Spleen (tissue), 11 donors: ENCODE data around the gene ALG14. TPM values are rescaled to one million over a fixed set of nuclear protein-coding genes. Genes with fewer than 3 reads are reported as not detected.
"Not testable (repeated sequence)": the region's sequence is repeated elsewhere in the genome, so short reads cannot be mapped to it uniquely, and the experiment has no call there.

Experiments
- DNase-seq: peaks from one replicate; pipeline ENCODE4 v3.0.0-alpha.2; 2020
- H3K27ac ChIP-seq, 8 donors: fragments of 200-600 bp; sonication (generic) in 7 of 8; 1 replicate in 4 of 8; 2 replicates in 4 of 8; pipeline versions ENCODE4 v1.5.0 to v1.8.0; 2016 to 2021; ENCODE audit warnings: inconsistent platforms in 4 of 8, mild to moderate bottlenecking in 4 of 8, moderate library complexity in 1 of 8
- H3K27me3 ChIP-seq, 7 donors: fragments of 200-600 bp; sonication (generic) in 6 of 7; replicated peaks in 1 of 7; 1 replicate in 4 of 7; 2 replicates in 3 of 7; pipeline versions ENCODE4 v1.5.0 to v1.8.0; 2016 to 2021; ENCODE audit warnings: inconsistent platforms in 3 of 7, mild to moderate bottlenecking in 1 of 7
- H3K36me3 ChIP-seq, 6 donors: fragments of 200-600 bp; sonication (generic) in 5 of 6; 1 replicate in 4 of 6; 2 replicates in 2 of 6; pipeline versions ENCODE4 v1.5.0 to v1.8.0; 2016 to 2021; ENCODE audit warnings: inconsistent platforms in 2 of 6
- H3K4me1 ChIP-seq, 6 donors: fragments of 200-600 bp; sonication (generic) in 5 of 6; 1 replicate in 3 of 6; 2 replicates in 3 of 6; pipeline versions ENCODE4 v1.5.0 to v1.8.0; 2016 to 2021; ENCODE audit warnings: inconsistent platforms in 3 of 6
- H3K4me3 ChIP-seq, 8 donors: fragments of 200-600 bp; sonication (generic) in 7 of 8; 1 replicate in 4 of 8; 2 replicates in 4 of 8; pipeline versions ENCODE4 v1.5.0 to v1.8.0; 2016 to 2021; ENCODE audit warnings: inconsistent platforms in 4 of 8, mild to moderate bottlenecking in 4 of 8, moderate library complexity in 2 of 8
- H3K9me3 ChIP-seq, 8 donors: fragments of 200-600 bp; sonication (generic) in 7 of 8; 1 replicate in 4 of 8; 2 replicates in 4 of 8; pipeline versions ENCODE4 v1.5.0 to v1.8.0; 2016 to 2021; ENCODE audit warnings: inconsistent platforms in 4 of 8
- CTCF ChIP-seq, 11 experiments: fragments of 200-600 bp in 7 of 11; fragments of 450-650 bp in 4 of 11; sonication (generic) in 4 of 11; IDR thresholded peaks in 8 of 11; conservative IDR thresholded peaks in 3 of 11; 1 replicate in 7 of 11; 2 replicates in 4 of 11; pipeline versions ENCODE4 v1.4.0 to v1.8.0; 2016 to 2021; ENCODE audit warnings: antibody characterized with exemption in 11 of 11, inconsistent platforms in 4 of 11, mild to moderate bottlenecking in 1 of 11
- POLR2A ChIP-seq, 3 donors: fragments of 450-650 bp; IDR thresholded peaks; one replicate each; pipeline ENCODE4 v1.5.1; 2017; ENCODE audit warnings: antibody characterized with exemption in 3 of 3, mild to moderate bottlenecking in 1 of 3
- POLR2AphosphoS5 ChIP-seq, 3 donors: sonication (generic); formaldehyde crosslinking; IDR thresholded peaks; one replicate each; pipeline ENCODE4 v1.5.1; 2017; ENCODE audit warnings: antibody characterized with exemption in 3 of 3
- WGBS, 5 donors: extraction: QIAGEN DNeasy Blood & Tissue Kit in 3 of 5; methylation state at CpG; one replicate each; pipeline versions ENCODE4 v1.1.5 to v1.1.7; 2013 to 2018; 5-methylcytosine and 5-hydroxymethylcytosine counted together
- intact Hi-C: fragments of 100-400 bp; cut with DNase I; formaldehyde crosslinking; loops from one replicate; pipeline ENCODE4 v1.15.0; 2023; ENCODE audit warnings: low total_unique reads
- polyA plus RNA-seq, 3 donors: library from polyadenylated mRNA; stranded (reverse); fragments of 200-250 nt; gene quantifications; one replicate each; pipeline ENCODE4 v1.2.1, GENCODE V29; 2013
- total RNA-seq, 7 donors: library from RNA; depleted of rRNA in 3 of 7; stranded (reverse); fragments of >200 nt in 3 of 7; fragmentation: NEBNext Ultra II Directional in 4 of 7; extraction: Animal tissue kit (Norgen Biotek cat#: 25700) in 4 of 7; gene quantifications; one replicate each; pipeline versions ENCODE4 v1.1.0 to v1.2.1, GENCODE V29; 2016 to 2021
- donor health status: healthy with polysubstance abuse.
- donor health status: DM: no; HTN: no; CAD: no; lungs with moderate emphysema.
- donor health status: DM: no; HTN: no; CAD: no.
- donor health status: Bipolar disorder and iron deficiency.
- donor health status: healthy.
- donor health status: DM: no; HTN: no; CAD: no.
- donor health status: DM: yes; HTN: yes; CAD: no.

Gene ALG14
- total and polyA plus RNA-seq, 10 donors, result 0.78 to 6.0 (median 1.2) TPM

GRCh38 chr1:94998114-94998513 is 74.6 kb downstream of the ALG14 start:
- H3K9me3 ChIP-seq, result no peaks in the 10 kb centered on the region
- H3K36me3 ChIP-seq, result no peaks in the 10 kb centered on the region
- peaks cover 0 to 28% (median 7%) of the 10 kb centered on the region in 6 donors for H3K4me1 ChIP-seq
- no peak overlapping the region for H3K4me3 ChIP-seq
- 85 to 95% (median 88%) methylated on average over 3 of the region's 3 CpGs for WGBS, 5 donors
- no peaks in the 10 kb centered on the region for H3K27me3 ChIP-seq
- intact Hi-C loops, result no loop called here
- DNase-seq, result no peak
- H3K27ac ChIP-seq, result no peak overlapping the region
- no peak for TF ChIP-seq CTCF (IDR thresholded peaks at IDR 0.05 in 8 of 11, conservative IDR thresholded peaks at IDR 0.05 in 3 of 11)
- TF ChIP-seq POLR2A (IDR thresholded peaks at IDR 0.05), result no peak
- no peak for TF ChIP-seq POLR2AphosphoS5 (IDR thresholded peaks at IDR 0.05)

- H3K27me3 ChIP-seq, H3K4me3 ChIP-seq, DNase-seq, H3K9me3 ChIP-seq, H3K36me3 ChIP-seq, intact Hi-C loops: not testable (repeated sequence)
- 65 to 87% (median 82%) methylated on average over 6 of the region's 6 CpGs for WGBS, 5 donors
- H3K27ac ChIP-seq, result peak overlapping the region in 6 of 8 donors; percentile 34 to 79 (median 62)
- H3K4me1 ChIP-seq, result peaks cover 0 to 24% (median 7%) of the 10 kb centered on the region in 6 donors
Measured at GRCh38 chr1:94995536-94995935, 77.2 kb downstream of the ALG14 start.

GRCh38 chr1:94994805-94995204 is 77.9 kb downstream of the ALG14 start:
- TF ChIP-seq POLR2AphosphoS5 (IDR thresholded peaks at IDR 0.05), result no peak
- 19 to 34% (median 31%) methylated on average over 2 of the region's 2 CpGs for WGBS, 5 donors
- peak overlapping the region in 7 of 8 donors; percentile 34 to 79 (median 61) for H3K27ac ChIP-seq

GRCh38 chr1:94993931-94994645 is 78.7 kb downstream of the ALG14 start:
- H3K27me3 ChIP-seq, result no peaks in the 10 kb centered on the region
- intact Hi-C loops, result no loop called here
- no peak overlapping the region for H3K4me3 ChIP-seq
- WGBS, 5 donors, result 68 to 79% (median 79%) methylated on average over 4 of the region's 4 CpGs
- H3K4me1 ChIP-seq, result peaks cover 0 to 24% (median 7%) of the 10 kb centered on the region in 6 donors
- no peaks in the 10 kb centered on the region for H3K36me3 ChIP-seq
- TF ChIP-seq POLR2A (IDR thresholded peaks at IDR 0.05) (no peak), CTCF (IDR thresholded peaks at IDR 0.05 in 8 of 11, conservative IDR thresholded peaks at IDR 0.05 in 3 of 11) (no peak), POLR2AphosphoS5 (IDR thresholded peaks at IDR 0.05) (no peak)
- H3K9me3 ChIP-seq, result no peaks in the 10 kb centered on the region
- H3K27ac ChIP-seq, result peak overlapping the region in 7 of 8 donors; percentile 34 to 79 (median 61)
- DNase-seq, result no peak

More at GRCh38 chr1:94994805-94995204, 77.9 kb downstream of the ALG14 start:
- intact Hi-C loops, result no loop called here
- no peak for DNase-seq
- H3K27me3 ChIP-seq, result no peaks in the 10 kb centered on the region
- peaks cover 0 to 24% (median 7%) of the 10 kb centered on the region in 6 donors for H3K4me1 ChIP-seq
- no peaks in the 10 kb centered on the region for H3K9me3 ChIP-seq
- no peaks in the 10 kb centered on the region for H3K36me3 ChIP-seq
- H3K4me3 ChIP-seq, result no peak overlapping the region

- H3K27ac ChIP-seq, result peak overlapping the region in 1 of 8 donors; percentile 79
- intact Hi-C loops, result no loop called here
- TF ChIP-seq POLR2A (IDR thresholded peaks at IDR 0.05), result no peak
- no peak for TF ChIP-seq POLR2AphosphoS5 (IDR thresholded peaks at IDR 0.05)
- no peak for TF ChIP-seq CTCF (IDR thresholded peaks at IDR 0.05 in 8 of 11, conservative IDR thresholded peaks at IDR 0.05 in 3 of 11)
- no peak overlapping the region for H3K4me3 ChIP-seq
- no peaks in the 10 kb centered on the region for H3K9me3 ChIP-seq
- no peaks in the 10 kb centered on the region for H3K36me3 ChIP-seq
- no peaks in the 10 kb centered on the region for H3K27me3 ChIP-seq
- no peak for DNase-seq
- H3K4me1 ChIP-seq, result peaks cover 0 to 26% (median 7%) of the 10 kb centered on the region in 6 donors
- WGBS, 5 donors, result 81 to 91% (median 84%) methylated on average over 2 of the region's 2 CpGs
Measured at GRCh38 chr1:94992863-94993563, 79.7 kb downstream of the ALG14 start.
